Renal cortex interstitium (tissue), 11 donors: Measurements from ENCODE around the gene DTX4. TPM values are rescaled to one million over a fixed set of nuclear protein-coding genes. Genes with fewer than 3 reads are reported as not detected.

Experiments used
- DNase-seq, 11 donors: peaks; one replicate each; pipeline ENCODE4 v3.0.0-alpha.2; 2013; ENCODE audit warnings: low read depth in 9 of 11, low spot score in 4 of 11; ENCODE audit errors: extremely low read depth in 1 of 11
- polyA plus RNA-seq, 3 donors: library from polyadenylated mRNA; unstranded; fragments of 120-200 nt; gene quantifications; one replicate each; pipeline ENCODE4 v1.2.1, GENCODE V29; 2013; ENCODE audit not compliant: insufficient read length in 3 of 3

The DTX4 gene
- polyA plus RNA-seq, 3 donors = 41.3 to 62.1 (median 45.8) TPM

DNA sequence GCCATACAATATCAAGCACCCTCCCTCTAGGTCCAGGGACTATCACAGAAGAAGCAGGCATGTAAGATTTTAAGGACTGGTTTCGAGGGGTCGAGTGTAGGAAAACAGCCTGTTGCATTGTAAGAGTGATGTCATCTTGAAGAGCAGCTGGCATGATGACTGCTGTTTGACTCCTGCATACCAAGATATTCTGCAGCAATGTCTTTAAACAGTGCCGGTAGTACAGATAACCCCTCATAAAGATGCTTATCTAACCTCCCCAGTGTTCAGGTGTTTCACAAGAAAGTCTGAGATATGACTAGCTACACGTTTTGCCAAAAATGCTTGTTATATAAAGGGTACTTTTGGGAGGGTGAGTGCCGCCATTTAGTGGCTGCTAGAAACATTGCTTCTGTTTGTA is 17.3 kb upstream of the DTX4 start:
- no peak for DNase-seq

DNA sequence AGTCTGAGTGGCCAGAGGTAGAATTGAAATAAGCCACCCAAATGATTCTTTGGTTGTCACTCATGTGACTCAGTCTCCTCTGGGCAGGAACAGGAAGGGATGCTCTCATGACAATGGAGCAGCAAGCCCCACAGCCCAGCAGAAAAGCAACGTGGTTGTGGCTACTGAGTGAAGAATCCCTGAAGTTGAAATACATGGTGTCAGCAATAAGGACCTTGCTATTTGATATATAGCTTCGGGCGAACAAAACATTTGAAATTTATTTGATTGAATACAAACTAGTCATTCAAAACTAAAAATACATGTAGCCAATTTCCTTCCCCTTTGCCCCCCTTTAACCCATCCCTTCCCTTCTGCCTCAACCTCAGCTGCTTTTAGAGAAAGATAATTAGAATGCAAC is 14.5 kb upstream of the DTX4 start:
- no peak for DNase-seq

DNA sequence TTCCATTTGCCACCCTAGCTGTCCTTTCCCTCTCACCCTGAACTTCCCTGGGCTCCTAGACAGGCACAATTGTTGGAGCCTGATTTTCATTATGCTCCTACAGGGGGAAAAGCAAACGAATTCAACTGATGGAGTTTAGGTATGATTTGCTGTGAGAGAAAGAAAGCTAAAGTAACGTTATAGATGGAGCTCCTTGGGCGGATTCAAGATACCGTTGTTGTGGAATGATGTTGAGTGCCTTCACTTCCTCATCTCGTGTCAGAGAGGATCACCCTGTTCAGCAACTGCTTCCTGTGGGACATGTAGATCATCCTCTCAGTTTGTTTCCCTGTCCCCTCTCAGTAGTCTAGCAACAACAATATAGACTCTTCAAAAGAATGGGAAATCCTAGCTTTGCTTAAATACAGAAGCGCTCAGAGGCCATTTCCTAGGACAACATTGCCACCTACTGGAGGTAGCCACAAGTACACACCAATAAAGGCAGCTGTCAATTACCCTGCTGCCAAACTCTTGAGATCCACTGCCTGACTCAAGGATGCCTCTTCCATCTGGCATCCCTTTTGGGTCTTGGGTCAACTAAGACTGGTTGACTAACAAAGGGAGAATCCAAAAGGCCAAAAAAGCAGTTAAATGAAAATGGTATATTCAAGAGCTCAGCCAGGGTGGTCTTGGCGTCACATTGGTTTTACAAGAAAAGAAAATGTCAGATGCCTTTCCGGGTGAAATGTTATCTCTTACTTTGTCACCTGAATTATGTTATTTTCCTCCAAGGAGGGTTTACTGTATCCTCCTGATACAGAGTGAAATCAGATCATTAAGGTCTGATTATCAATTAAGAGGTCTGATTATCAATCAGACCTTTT is 13.5 kb upstream of the DTX4 start:
- DNase-seq = peak in 6 of 11 donors; percentile 48 to 73 (median 62)

DNA sequence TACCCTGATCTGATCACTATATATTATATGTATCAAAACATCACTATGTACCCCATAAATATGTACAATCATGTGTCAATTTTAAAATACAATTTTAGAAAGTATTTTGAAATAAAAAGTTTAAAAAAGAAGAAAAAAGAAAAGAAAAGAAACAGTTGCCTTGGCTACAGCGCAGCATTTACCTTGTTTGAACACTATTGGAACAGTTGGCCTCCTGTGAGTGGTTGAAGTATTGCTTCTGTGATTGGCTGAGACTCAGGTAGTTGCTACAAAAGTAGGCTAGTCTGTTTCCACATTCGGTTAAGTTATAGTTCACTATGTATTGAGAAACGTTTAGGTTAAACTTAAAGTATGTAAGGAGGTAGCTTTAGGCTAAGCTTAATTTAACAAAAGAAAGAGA is 7.9 kb upstream of the DTX4 start:
- no peak for DNase-seq

DNA sequence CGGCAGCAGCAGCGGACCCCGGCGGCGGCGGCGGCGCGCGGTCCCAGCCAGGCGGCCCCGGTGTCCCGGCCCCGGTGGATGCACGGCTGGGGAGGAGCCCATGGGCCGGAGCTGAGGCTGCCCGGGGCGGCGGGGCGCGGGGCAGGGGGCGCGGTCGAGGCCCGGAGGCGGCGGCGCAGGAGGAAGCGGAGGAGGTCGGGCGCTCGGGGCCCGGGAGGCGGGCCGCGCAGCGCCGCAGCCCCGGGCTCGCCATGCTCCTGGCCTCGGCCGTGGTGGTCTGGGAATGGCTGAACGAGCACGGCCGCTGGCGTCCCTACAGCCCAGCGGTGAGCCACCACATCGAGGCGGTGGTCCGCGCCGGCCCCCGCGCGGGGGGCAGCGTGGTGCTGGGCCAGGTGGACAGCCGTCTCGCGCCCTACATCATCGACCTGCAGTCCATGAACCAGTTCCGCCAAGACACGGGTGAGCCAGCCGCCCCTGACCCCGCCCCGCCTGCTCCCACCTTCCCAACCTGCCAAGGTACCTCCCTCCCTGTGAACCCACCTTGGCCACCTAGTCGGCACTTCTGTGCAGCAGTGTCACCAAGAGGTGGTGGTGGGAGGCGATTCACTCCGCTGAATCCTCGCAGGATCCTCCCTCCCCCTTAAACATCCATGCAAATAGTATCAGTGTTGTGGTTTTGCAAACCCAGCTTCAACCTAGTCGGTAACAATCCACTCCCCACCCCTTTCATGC is 580 bp downstream of the DTX4 start:
- peak in 4 of 11 donors; percentile 26 to 39 (median 28) for DNase-seq

DNA sequence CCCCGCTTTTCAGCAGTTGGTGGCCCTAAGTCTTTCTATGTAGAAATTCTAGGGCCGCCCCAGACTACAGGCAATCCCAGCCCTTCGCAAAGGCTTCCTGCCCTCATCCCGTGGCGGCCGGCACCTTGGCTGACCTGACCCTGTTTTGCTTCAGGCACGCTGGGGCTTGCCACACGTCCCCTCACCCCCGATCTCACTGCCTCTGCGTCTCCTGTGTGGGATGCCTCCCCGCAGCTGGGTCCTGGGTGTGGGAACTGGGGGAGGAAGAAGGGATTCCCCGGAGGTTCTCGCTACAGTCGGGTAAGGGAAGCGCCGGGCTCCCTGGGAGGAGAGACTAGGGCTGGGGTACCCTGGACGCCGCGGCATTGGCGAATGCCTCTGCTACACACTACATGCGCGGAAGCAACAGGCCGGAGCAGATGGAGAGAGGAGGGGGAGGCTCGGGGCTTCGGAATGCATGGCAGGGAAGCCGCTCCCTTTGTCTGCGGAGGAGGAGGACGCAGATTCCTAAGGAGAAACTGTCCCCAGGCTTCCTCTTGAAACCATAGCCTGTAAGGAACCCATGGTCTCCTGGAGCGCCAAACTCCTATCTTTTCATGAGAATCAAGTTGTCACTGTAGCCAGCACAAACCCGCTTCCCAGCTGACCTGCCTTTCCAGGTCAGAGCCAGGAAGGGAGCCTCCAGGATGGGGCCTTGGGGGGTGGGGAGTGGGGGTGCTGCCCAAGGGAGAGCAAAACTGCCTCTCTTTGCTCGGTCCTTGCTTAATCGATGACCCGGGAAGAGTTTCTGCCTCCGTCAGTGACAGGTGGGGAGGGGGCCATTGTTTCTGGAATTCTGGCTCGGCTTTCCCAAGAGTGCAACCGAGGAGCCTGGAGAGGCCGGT is 1.4 kb downstream of the DTX4 start:
- DNase-seq = peak in 8 of 11 donors; percentile 50 to 78 (median 54)

DNA sequence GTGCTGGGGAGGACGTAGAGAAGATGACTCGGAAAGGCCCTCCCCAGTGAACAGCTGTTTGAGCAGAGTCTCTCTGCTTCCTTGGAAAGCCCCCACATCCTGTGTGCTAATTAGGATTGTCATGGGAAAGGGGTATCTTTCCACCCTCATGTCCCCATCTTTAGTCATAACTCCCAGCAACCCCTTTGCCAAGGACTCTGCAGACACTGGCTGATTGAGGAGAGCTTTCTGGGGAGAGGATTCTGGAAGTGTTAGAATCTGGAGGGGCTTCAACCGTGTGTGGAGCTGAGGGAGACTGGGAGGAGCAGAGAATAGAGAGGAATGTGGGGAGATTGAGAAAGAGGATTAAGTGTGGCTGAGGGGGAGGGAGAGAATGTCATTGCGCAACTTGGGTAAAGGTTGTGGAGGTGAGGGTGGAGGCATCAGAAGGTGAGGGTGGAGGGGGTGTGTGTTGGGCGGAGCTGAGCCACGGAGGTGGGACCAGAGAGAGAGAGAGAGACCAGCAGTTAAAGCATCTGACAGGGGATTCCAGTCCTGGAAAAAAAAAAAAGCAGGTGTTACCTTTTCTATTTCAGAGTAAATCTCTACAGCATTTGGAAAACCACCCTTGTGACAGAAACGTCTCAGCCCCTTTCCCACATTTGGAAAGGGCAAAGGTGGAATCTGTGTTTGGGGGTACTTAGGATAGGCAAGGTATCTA is 2.2 kb downstream of the DTX4 start:
- peak in 4 of 11 donors; percentile 18 to 37 (median 22) for DNase-seq

DNA sequence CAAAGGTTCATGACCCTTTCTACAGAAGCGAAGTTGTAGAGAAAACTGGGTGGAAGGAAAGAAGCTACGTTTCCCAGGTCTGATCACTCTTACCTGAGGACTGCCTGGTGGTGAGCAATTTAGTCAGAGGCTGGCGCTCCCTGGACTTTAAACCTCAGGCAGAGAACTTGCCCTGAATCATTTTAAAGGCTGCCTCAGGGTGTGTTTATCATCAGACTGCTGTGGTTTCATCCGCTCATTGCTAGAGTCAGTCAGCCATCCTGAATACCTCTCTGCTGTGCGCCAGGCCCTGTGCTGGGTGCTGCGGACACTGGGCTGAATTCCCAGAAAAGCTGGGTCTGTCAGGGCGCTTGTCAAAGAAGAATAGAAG is 2.7 kb downstream of the DTX4 start:
- DNase-seq = no peak

DNA sequence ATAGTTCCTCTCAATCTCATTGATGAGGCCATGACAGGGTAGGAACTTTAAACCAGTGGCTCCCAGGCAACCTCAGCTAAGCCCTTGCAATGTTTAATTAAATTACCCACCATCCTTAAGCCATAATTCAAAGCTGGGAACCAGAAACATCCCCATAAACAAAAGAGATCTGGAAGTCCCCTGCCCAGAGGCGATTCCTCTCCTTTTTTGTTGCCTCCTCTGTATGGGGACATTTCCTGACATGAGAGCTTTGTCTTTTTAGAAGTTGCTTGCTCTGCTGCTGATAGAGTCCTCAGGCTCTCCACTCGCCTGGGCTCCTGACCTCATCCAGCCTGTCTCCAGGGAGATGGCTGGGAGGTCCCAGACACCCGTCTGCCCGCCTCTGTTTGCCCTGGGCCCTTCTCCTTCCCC is 3.2 kb downstream of the DTX4 start:
- DNase-seq = no peak

DNA sequence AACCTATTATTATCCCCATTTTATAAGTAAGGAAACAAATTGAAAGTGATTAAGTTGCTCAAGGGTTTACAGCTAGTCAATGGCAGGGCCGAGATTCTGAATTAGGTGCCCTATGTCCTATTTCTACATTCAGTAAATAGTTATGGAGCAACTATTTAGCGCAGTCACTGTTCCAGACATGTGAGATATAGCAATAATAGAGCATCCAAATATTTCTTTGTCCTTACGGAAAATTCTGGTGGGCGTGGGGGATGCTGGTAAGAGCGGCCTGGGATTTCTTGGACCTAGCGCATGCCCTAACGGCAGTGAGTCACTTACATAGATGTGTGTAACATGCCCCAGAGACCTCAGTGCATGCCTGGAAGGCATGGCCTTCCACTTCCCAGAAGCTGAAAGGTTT is 4.4 kb downstream of the DTX4 start:
- no peak for DNase-seq

DNA sequence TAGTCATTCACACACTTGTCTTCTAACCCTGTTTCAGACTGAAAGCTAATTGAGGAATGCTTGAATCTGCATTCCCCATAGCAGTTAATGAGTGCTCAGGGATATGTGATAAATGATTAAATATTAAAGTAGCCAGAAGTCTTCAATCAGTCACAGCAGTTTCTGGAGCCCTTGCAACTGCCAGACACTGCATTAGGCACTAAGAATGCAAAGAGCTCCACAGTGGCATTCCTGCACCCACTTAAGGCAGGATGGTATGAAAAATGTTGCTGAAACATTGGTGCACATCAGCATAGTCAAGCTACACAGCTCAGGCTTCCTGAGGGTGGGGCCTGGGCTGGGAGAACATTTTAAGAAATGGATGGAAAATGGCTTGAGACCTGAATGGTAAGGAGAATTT is 6.5 kb downstream of the DTX4 start:
- DNase-seq = no peak

DNA sequence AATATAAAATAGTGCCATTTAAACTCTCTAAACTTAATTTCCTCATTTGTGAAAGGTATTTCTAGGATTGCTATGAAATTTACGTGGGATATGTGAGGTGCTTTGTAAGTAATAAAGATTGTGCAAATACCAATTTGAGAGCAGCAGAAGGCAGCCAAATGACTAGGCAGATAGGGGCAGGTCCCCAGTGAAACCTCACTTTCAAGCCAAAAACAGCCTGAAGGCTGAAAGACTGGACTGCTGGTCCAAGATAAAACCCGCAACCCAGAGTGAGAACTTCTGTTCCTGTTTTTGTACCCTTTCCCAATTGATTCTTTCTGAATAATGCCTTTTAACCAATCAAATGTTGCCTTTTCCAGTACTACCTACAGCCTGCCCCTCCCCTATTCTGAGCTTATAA is 7.2 kb downstream of the DTX4 start:
- DNase-seq = no peak

DNA sequence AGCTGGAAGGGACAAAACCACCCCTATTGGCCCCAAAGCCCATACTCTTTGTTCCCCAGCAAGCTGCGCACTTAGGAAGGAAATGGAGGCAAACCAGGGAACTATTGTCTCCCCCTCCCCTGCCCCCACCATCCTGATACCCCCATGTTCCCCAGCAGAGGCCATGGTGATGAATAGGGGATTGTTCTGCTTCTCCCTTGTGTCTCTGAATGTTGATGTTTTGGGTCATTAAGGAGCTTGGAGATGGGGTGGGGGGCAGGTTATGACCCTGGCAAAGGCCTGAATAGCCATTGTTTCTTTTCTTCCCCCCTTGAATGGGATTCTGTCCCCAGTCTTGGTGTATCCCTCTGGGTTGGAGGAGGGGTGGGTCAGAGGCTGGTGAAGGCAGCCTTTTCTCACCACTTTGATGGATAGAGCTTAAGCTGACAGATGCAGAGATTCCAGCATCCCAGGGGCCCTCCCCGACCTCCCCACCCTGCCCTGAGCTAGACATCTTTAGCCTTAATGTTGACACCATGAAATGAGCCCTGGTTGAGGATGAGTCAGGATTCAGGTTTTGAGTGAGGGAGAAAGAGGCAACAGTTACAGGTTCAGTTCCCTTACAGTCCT is 8.3 kb downstream of the DTX4 start:
- no peak for DNase-seq

DNA sequence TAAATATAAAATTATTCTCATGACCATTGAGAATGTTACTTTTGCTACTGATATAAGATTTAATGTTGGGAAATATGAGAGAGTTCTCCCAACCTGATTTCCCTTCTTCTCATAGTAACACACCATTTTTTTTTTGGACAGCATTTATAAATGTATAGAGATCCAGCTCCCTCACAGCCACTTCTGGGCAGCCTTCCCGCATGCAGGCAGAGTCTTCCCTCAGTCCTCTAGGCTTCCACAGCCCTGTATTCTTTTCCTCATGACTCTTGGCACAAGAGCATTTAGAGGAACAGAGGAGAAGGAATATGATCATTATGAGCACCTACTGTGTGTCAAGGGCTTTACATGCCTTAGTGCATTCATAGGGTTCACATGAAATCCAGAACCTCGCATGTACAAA is 9.0 kb downstream of the DTX4 start:
- DNase-seq = no peak

DNA sequence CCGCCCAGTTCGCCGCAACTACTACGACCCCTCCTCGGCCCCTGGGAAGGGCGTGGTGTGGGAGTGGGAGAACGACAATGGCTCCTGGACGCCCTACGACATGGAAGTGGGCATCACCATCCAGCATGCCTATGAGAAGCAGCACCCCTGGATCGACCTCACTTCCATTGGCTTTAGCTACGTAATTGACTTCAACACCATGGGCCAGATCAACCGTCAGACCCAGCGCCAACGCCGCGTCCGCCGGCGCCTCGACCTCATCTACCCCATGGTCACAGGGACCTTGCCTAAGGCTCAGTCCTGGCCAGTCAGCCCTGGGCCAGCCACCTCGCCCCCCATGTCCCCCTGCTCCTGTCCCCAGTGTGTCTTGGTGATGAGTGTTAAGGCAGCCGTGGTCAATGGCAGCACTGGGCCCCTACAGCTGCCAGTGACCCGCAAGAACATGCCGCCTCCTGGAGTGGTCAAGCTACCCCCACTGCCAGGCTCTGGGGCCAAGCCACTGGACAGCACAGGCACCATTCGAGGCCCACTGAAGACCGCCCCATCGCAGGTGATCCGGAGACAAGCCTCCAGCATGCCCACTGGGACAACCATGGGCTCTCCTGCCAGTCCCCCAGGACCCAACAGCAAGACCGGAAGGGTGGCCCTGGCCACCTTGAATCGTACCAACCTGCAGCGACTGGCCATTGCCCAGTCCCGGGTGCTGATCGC is 10.0 kb downstream of the DTX4 start:
- no peak for DNase-seq

DNA sequence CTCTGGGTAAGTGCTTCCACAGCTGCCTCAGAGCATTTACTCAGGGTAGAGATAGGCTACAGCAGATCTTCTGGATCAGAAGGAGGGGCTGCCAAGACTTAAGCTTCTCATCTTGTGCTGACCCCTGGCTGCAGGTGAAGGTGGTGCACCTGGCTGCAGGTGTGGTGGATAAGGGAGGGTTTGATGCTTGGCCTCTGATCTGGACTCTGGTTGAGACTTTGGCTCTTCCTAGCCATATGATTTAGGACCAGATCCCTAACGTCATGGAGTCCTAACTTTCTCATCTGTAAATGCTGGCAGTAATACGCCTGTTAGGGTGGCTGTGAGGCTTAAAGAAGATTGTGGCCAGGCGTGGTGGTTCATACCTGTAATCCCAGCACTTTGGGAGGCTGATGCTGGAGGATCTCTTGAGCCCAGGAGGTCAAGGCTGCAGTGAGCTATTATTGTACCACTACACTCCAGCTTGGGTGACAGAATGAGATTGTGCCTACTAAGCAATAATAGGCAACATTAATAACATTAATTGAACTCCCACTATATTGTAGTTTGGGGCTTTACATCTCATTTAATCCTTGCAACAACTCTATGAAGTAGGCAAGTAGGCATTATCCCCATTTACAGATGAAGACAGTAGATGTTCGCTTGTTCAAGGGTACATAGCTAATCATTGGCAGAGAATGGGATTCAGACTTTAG is 10.7 kb downstream of the DTX4 start:
- no peak for DNase-seq

DNA sequence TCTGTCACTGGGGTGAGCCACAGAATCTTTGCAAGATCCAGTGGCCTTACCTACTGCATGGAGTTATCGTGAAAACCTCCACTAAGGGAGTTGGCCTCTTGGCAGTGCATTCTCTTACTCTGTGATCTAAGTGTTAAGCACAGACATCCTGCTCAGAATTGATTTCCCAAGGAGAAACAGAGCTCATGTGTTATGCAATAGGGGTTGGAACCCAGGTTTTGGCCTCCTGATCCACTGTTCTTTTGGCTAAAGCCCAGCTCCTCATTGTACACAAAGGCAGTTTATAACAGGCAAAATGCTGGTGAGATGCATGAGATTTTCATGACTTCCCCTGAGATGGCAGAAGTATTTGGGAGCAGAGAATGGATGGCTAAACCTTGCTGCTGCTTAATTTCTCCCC is 11.8 kb downstream of the DTX4 start:
- no peak for DNase-seq
